WTC11 (cell line): ENCODE data around the gene CPD. TPM values are rescaled to one million over a fixed set of nuclear protein-coding genes. Genes with fewer than 3 reads are reported as not detected.

ENCODE experiments used
- ATAC-seq: fragments of 200-7000 bp; cut with Tn5 transposase; 2 replicates; pipeline ENCODE4 v1.10.0; 2021; ENCODE audit warnings: mild to moderate bottlenecking, moderate library complexity
- CTCF ChIA-PET: fragments of 300-600 bp; sonication (Branson Sonifier 250); formaldehyde crosslinking; loops from one replicate; lab custom pipeline; 2021; ENCODE audit warnings: antibody characterized with exemption; lab: Charles Lee
- POLR2A ChIA-PET: fragments of 350-600 bp; sonication (Branson Sonifier 250); formaldehyde crosslinking; loops from one replicate; lab custom pipeline; 2021; ENCODE audit warnings: antibody characterized with exemption; lab: Charles Lee
- DNase-seq: peaks from one replicate; pipeline ENCODE4 v3.0.0; 2021; ENCODE audit warnings: low spot score
- H3K27ac Mint-ChIP-seq: 2 replicates; pipeline ENCODE4 v1.8.0; 2021; ENCODE audit warnings: mixed read lengths
- H3K27me3 Mint-ChIP-seq: 2 replicates; pipeline ENCODE4 v1.8.0; 2021; ENCODE audit warnings: low read depth, mild to moderate bottlenecking, moderate library complexity, mixed read lengths
- H3K36me3 Mint-ChIP-seq: 2 replicates; pipeline ENCODE4 v1.8.0; 2021; ENCODE audit warnings: mixed read lengths
- H3K4me1 Mint-ChIP-seq: 2 replicates; pipeline ENCODE4 v1.8.0; 2022; ENCODE audit warnings: mixed read lengths
- H3K4me3 Mint-ChIP-seq: 2 replicates; pipeline ENCODE4 v1.8.0; 2021; ENCODE audit warnings: mild to moderate bottlenecking, moderate library complexity, mixed read lengths
- H3K9me3 Mint-ChIP-seq: 2 replicates; pipeline ENCODE4 v1.8.0; 2021; ENCODE audit warnings: mixed read lengths
- FOXK1 ChIP-seq: sonication (generic); formaldehyde crosslinking; IDR thresholded peaks from 2 replicates; pipeline ENCODE4 v1.8.0; 2022; ENCODE audit warnings: mild to moderate bottlenecking, moderate library complexity, missing genetic modification reagents
- HMGA2 ChIP-seq: fragments of 250-450 bp; sonication (Bioruptor Pico); IDR thresholded peaks from 2 replicates; pipeline ENCODE4 v1.4.0; 2021; ENCODE audit warnings: mild to moderate bottlenecking, moderate library complexity
- IRF1 ChIP-seq: sonication (generic); formaldehyde crosslinking; IDR thresholded peaks from 2 replicates; pipeline ENCODE4 v1.8.0; 2023; ENCODE audit warnings: missing genetic modification reagents
- NFE2L1 ChIP-seq: sonication (generic); formaldehyde crosslinking; IDR thresholded peaks from 2 replicates; pipeline ENCODE4 v1.8.1; 2023; ENCODE audit warnings: missing genetic modification reagents
- RELA ChIP-seq: sonication (generic); formaldehyde crosslinking; IDR thresholded peaks from 2 replicates; pipeline ENCODE4 v1.8.1; 2022; ENCODE audit warnings: missing genetic modification reagents, mild to moderate bottlenecking, borderline replicate concordance
- RORB ChIP-seq: fragments of 250-450 bp; sonication (Bioruptor Pico); IDR thresholded peaks from 2 replicates; pipeline ENCODE4 v1.9.0; 2021; ENCODE audit warnings: mild to moderate bottlenecking
- ZBTB21 ChIP-seq: sonication (generic); formaldehyde crosslinking; IDR thresholded peaks from 2 replicates; pipeline ENCODE4 v1.8.1; 2023; ENCODE audit warnings: mild to moderate bottlenecking, missing genetic modification reagents, borderline replicate concordance
- ZNF281 ChIP-seq: sonication (generic); formaldehyde crosslinking; IDR thresholded peaks from 2 replicates; pipeline ENCODE4 v1.8.0; 2023; ENCODE audit warnings: mild to moderate bottlenecking, missing genetic modification reagents
- ZNF425 ChIP-seq: fragments of 250-450 bp; sonication (Bioruptor Pico); conservative IDR thresholded peaks from 2 replicates; pipeline ENCODE4 v1.9.0; 2021; ENCODE audit warnings: mild to moderate bottlenecking
- ZSCAN18 ChIP-seq: fragments of 250-450 bp; sonication (Bioruptor Pico); IDR thresholded peaks from 2 replicates; pipeline ENCODE4 v2.1.2; 2022; ENCODE audit warnings: mild to moderate bottlenecking, moderate library complexity
- total RNA-seq: library from RNA; stranded (reverse); gene quantifications from 3 replicates; pipeline ENCODE4 v1.2.3, GENCODE V29; 2021
- TF ChIP-seq, protein P1 (sequence below): fragments of 250-450 bp; sonication (Bioruptor Pico); IDR thresholded peaks from 2 replicates; pipeline ENCODE4 v1.9.0; 2021; ENCODE audit warnings: mild to moderate bottlenecking, borderline replicate concordance
- TF ChIP-seq, protein P2 (sequence below): sonication (generic); formaldehyde crosslinking; IDR thresholded peaks from 2 replicates; pipeline ENCODE4 v1.8.0; 2023; ENCODE audit warnings: missing genetic modification reagents, mild to moderate bottlenecking, borderline replicate concordance
- TF ChIP-seq, protein P3 (sequence below): sonication (generic); formaldehyde crosslinking; IDR thresholded peaks from 2 replicates; pipeline ENCODE4 v1.8.1; 2022; ENCODE audit warnings: missing genetic modification reagents, borderline replicate concordance
- TF ChIP-seq, protein P4 (sequence below): sonication (generic); formaldehyde crosslinking; IDR thresholded peaks from 2 replicates; pipeline ENCODE4 v1.8.0; 2022; ENCODE audit warnings: mild to moderate bottlenecking, missing genetic modification reagents

The CPD gene
- total RNA-seq, 1 experiment from 2014 or later, result 36.1 TPM

GRCh38 chr17:30340801-30341356 lies 37.8 kb upstream of the CPD start:
- TF ChIP-seq, protein P1, sequence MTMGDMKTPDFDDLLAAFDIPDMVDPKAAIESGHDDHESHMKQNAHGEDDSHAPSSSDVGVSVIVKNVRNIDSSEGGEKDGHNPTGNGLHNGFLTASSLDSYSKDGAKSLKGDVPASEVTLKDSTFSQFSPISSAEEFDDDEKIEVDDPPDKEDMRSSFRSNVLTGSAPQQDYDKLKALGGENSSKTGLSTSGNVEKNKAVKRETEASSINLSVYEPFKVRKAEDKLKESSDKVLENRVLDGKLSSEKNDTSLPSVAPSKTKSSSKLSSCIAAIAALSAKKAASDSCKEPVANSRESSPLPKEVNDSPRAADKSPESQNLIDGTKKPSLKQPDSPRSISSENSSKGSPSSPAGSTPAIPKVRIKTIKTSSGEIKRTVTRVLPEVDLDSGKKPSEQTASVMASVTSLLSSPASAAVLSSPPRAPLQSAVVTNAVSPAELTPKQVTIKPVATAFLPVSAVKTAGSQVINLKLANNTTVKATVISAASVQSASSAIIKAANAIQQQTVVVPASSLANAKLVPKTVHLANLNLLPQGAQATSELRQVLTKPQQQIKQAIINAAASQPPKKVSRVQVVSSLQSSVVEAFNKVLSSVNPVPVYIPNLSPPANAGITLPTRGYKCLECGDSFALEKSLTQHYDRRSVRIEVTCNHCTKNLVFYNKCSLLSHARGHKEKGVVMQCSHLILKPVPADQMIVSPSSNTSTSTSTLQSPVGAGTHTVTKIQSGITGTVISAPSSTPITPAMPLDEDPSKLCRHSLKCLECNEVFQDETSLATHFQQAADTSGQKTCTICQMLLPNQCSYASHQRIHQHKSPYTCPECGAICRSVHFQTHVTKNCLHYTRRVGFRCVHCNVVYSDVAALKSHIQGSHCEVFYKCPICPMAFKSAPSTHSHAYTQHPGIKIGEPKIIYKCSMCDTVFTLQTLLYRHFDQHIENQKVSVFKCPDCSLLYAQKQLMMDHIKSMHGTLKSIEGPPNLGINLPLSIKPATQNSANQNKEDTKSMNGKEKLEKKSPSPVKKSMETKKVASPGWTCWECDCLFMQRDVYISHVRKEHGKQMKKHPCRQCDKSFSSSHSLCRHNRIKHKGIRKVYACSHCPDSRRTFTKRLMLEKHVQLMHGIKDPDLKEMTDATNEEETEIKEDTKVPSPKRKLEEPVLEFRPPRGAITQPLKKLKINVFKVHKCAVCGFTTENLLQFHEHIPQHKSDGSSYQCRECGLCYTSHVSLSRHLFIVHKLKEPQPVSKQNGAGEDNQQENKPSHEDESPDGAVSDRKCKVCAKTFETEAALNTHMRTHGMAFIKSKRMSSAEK (CRISPR knock-in tag), result no peak
- no peak for TF ChIP-seq ZNF281
- TF ChIP-seq RELA, result no peak
- TF ChIP-seq ZSCAN18 (CRISPR knock-in tag), result no peak
- TF ChIP-seq HMGA2 (CRISPR knock-in tag), result no peak
- TF ChIP-seq, all 79 proteins: peak for 0
- H3K27me3 Mint-ChIP-seq, result peaks cover 64% of the 10 kb centered on the region
- peaks cover 14% of the 10 kb centered on the region for H3K4me1 Mint-ChIP-seq
- H3K4me3 Mint-ChIP-seq, result no peak overlapping the region
- ChIA-PET POLR2A (interaction anchor here (0.7 kb wide), 1 partner anchor 418 kb away, joined by 5 read pairs; no protein-coding TSS in a partner anchor), CTCF (interaction anchor here (0.6 to 4.3 kb wide), 18 partner anchors 9 to 506 kb away, joined by 3 to 15 read pairs (median 4); partner anchors contain the start of gene GOSR1)
- no peak for ATAC-seq
- no peak for DNase-seq
- H3K27ac Mint-ChIP-seq, result 0 out of 2 replicates have a peak overlapping the region, but pooled peaks have one; percentile 63
- H3K36me3 Mint-ChIP-seq, result no peaks in the 10 kb centered on the region
- peaks cover 7% of the 10 kb centered on the region for H3K9me3 Mint-ChIP-seq

- CTCF ChIA-PET, result interaction anchor here (0.7 to 4.3 kb wide), 8 partner anchors 16 to 482 kb away, joined by 3 to 15 read pairs (median 5); partner anchors contain the start of genes CRLF3 and GOSR1
- H3K9me3 Mint-ChIP-seq, result no peaks in the 10 kb centered on the region
- peaks cover 66% of the 10 kb centered on the region for H3K27me3 Mint-ChIP-seq
- peaks cover 14% of the 10 kb centered on the region for H3K4me1 Mint-ChIP-seq
- DNase-seq, result no peak
- POLR2A ChIA-PET, result no interaction called here
- no peak for ATAC-seq
- no peak overlapping the region for H3K4me3 Mint-ChIP-seq
- H3K27ac Mint-ChIP-seq, result no peak overlapping the region
- H3K36me3 Mint-ChIP-seq, result no peaks in the 10 kb centered on the region
- no peak for TF ChIP-seq NFE2L1
- TF ChIP-seq, protein P2, sequence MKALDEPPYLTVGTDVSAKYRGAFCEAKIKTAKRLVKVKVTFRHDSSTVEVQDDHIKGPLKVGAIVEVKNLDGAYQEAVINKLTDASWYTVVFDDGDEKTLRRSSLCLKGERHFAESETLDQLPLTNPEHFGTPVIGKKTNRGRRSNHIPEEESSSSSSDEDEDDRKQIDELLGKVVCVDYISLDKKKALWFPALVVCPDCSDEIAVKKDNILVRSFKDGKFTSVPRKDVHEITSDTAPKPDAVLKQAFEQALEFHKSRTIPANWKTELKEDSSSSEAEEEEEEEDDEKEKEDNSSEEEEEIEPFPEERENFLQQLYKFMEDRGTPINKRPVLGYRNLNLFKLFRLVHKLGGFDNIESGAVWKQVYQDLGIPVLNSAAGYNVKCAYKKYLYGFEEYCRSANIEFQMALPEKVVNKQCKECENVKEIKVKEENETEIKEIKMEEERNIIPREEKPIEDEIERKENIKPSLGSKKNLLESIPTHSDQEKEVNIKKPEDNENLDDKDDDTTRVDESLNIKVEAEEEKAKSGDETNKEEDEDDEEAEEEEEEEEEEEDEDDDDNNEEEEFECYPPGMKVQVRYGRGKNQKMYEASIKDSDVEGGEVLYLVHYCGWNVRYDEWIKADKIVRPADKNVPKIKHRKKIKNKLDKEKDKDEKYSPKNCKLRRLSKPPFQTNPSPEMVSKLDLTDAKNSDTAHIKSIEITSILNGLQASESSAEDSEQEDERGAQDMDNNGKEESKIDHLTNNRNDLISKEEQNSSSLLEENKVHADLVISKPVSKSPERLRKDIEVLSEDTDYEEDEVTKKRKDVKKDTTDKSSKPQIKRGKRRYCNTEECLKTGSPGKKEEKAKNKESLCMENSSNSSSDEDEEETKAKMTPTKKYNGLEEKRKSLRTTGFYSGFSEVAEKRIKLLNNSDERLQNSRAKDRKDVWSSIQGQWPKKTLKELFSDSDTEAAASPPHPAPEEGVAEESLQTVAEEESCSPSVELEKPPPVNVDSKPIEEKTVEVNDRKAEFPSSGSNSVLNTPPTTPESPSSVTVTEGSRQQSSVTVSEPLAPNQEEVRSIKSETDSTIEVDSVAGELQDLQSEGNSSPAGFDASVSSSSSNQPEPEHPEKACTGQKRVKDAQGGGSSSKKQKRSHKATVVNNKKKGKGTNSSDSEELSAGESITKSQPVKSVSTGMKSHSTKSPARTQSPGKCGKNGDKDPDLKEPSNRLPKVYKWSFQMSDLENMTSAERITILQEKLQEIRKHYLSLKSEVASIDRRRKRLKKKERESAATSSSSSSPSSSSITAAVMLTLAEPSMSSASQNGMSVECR, result no peak
- TF ChIP-seq RORB (CRISPR knock-in tag), result no peak
- no peak for TF ChIP-seq ZBTB21 (CRISPR knock-in tag)
- TF ChIP-seq, protein P3, sequence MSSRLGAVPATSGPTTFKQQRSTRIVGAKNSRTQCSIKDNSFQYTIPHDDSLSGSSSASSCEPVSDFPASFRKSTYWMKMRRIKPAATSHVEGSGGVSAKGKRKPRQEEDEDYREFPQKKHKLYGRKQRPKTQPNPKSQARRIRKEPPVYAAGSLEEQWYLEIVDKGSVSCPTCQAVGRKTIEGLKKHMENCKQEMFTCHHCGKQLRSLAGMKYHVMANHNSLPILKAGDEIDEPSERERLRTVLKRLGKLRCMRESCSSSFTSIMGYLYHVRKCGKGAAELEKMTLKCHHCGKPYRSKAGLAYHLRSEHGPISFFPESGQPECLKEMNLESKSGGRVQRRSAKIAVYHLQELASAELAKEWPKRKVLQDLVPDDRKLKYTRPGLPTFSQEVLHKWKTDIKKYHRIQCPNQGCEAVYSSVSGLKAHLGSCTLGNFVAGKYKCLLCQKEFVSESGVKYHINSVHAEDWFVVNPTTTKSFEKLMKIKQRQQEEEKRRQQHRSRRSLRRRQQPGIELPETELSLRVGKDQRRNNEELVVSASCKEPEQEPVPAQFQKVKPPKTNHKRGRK (CRISPR knock-in tag), result no peak
- no peak for TF ChIP-seq FOXK1 (CRISPR knock-in tag)
- no peak for TF ChIP-seq ZNF425 (CRISPR knock-in tag)
- TF ChIP-seq, protein P4, sequence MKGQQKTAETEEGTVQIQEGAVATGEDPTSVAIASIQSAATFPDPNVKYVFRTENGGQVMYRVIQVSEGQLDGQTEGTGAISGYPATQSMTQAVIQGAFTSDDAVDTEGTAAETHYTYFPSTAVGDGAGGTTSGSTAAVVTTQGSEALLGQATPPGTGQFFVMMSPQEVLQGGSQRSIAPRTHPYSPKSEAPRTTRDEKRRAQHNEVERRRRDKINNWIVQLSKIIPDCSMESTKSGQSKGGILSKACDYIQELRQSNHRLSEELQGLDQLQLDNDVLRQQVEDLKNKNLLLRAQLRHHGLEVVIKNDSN (CRISPR knock-in tag), result no peak
- no peak for TF ChIP-seq IRF1 (CRISPR knock-in tag)
Measured at GRCh38 chr17:30341703-30342249, 37.0 kb upstream of the CPD start.
